ENCODE data around the gene SERINC4. TPM values are rescaled to one million over a fixed set of nuclear protein-coding genes. Genes with fewer than 3 reads are reported as not detected.
"Not testable (repeated sequence)": the region's sequence is repeated elsewhere in the genome, so short reads cannot be mapped to it uniquely, and the experiment has no call there.

Gene SERINC4
- total and polyA plus RNA-seq, 7 donors, result 0.27 to 0.61 (median 0.60) TPM; not detected in 4

DNA sequence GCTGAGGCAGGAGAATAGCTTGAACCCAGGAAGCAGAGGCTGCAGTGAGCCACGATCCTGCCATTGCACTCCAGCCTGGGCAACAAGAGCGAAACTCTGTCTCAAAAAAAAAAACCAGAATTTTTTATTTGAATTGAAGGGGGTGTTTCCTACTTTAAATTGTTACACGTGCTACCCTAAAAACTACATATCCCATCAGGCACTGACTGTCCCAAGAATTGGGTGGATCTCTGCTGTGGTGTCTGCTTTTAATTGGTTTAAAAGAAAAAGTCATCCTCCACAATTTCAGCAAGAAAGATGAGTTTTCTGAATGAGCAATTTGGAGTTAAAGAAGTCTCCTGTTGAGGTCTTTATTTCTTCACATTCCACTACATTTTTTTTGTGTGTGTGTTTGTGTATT lies 51.6 kb downstream of the SERINC4 start:
- H3K27me3 ChIP-seq, result no peaks in the 10 kb centered on the region
- intact Hi-C loops (cut with DNase I), result no loop called here
- WGBS, 2 donors, result 49 to 70% methylated on average over 3 of the region's 3 CpGs
- peaks cover 0 to 64% (median 51%) of the 10 kb centered on the region in 4 donors for H3K4me1 ChIP-seq
- H3K4me3 ChIP-seq, result peak overlapping the region in 1 of 4 donors; percentile 74
- TF ChIP-seq POLR2AphosphoS5 (IDR thresholded peaks at IDR 0.05) (no peak), EP300 (IDR thresholded peaks at IDR 0.05) (no peak), POLR2A (IDR thresholded peaks at IDR 0.05) (no peak)
- TF ChIP-seq, protein P1, sequence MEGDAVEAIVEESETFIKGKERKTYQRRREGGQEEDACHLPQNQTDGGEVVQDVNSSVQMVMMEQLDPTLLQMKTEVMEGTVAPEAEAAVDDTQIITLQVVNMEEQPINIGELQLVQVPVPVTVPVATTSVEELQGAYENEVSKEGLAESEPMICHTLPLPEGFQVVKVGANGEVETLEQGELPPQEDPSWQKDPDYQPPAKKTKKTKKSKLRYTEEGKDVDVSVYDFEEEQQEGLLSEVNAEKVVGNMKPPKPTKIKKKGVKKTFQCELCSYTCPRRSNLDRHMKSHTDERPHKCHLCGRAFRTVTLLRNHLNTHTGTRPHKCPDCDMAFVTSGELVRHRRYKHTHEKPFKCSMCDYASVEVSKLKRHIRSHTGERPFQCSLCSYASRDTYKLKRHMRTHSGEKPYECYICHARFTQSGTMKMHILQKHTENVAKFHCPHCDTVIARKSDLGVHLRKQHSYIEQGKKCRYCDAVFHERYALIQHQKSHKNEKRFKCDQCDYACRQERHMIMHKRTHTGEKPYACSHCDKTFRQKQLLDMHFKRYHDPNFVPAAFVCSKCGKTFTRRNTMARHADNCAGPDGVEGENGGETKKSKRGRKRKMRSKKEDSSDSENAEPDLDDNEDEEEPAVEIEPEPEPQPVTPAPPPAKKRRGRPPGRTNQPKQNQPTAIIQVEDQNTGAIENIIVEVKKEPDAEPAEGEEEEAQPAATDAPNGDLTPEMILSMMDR (IDR thresholded peaks at IDR 0.05), result no peak
- peak overlapping the region in 1 of 4 donors; percentile 96 for H3K27ac ChIP-seq
- no peaks in the 10 kb centered on the region for H3K9me3 ChIP-seq
- H3K36me3 ChIP-seq, result peaks cover 0 to 7% (median 3%) of the 10 kb centered on the region in 4 donors
- no peak for DNase-seq

DNA sequence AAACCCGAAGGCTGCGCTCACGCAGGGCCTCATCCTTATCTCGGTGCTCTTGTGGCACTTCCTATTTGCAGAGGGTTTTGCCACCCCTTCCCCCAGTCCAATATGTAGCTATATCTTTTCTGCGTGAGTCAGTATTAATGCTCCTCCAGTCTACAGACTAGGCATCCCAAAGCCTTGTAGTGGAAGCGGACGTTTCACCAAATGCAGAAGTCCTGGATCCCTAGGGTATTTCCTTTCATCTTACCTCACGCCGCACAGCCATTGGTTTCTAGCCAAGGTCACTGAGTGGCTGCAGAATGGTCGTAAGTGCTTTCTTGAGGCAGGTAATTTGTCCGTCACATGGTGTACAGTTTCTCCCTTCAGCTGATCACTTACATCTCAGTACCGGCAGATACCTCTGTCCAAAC lies 53.1 kb downstream of the SERINC4 start:
- H3K4me1 ChIP-seq, result peaks cover 0 to 55% (median 45%) of the 10 kb centered on the region in 4 donors
- 0 to 1% methylated on average over 12 of the region's 12 CpGs for WGBS, 2 donors
- intact Hi-C loops (cut with DNase I); DNase-seq; H3K9me3 ChIP-seq; H3K27me3 ChIP-seq; H3K36me3 ChIP-seq: not testable (repeated sequence)
- H3K4me3 ChIP-seq, result peak overlapping the region; percentile 58 to 81 (median 74)
- H3K27ac ChIP-seq, result peak overlapping the region; percentile 95 to 97 (median 96)

DNA sequence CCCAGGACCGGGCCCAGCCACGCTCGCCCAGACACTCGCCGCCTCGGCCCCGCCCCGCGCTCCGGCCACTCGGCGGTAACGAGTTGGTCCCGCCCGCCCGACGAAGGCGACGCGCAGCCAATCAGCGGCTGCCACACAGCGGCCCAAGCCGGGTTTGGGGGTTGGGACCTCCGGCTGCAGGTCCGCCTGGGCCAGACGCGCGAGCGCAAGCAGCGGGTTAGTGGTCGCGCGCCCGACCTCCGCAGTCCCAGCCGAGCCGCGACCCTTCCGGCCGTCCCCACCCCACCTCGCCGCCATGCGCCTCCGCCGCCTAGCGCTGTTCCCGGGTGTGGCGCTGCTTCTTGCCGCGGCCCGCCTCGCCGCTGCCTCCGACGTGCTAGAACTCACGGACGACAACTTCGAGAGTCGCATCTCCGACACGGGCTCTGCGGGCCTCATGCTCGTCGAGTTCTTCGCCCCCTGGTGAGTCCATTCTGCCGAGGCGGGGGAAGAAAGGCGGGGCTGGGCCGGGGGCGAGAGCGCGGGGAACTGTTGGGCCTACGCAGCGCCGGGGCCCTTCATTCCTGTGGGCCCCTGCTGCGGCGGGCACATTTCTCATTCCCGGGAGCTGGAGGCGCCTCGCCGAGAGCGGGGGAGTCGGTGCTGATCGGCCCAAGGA lies 53.6 kb downstream of the SERINC4 start, which contains the start of gene PDIA3:
PDIA3 (plus strand) TSS at position 194 of the 658 bp plus-strand sequence; CDS start at position 296, 102 bp downstream.
- intact Hi-C loops (cut with DNase I); H3K27me3 ChIP-seq; H3K9me3 ChIP-seq; H3K36me3 ChIP-seq: not testable (repeated sequence)
- Histone ChIP-seq H3K27ac (peak within 1 kb of the TSS; percentile 95 to 97 (median 96)), H3K4me3 (peak within 1 kb of the TSS; percentile 58 to 81 (median 74)), H3K4me1 (peaks cover 0 to 50% (median 40%) of the 10 kb centered on the region in 4 donors)
- 1% methylated on average over 84 of the region's 84 CpGs for WGBS, 2 donors
- peak; percentile 97 for DNase-seq
- TF ChIP-seq POLR2A (IDR thresholded peaks at IDR 0.05) (peak; percentile 82 to 87), POLR2AphosphoS5 (IDR thresholded peaks at IDR 0.05) (peak; percentile 87 to 97 (median 96))
- TF ChIP-seq, protein P1 (IDR thresholded peaks at IDR 0.05), result peak in 2 of 4 experiments; percentile 11 to 25

Small RNA genes lying within 50 kb of the gene (small RNA-seq; reads per million reads assigned to genes)
- gene MIR1282, result 0 reads per million in 3 donors

Other genes starting within 250 kb of the SERINC4 start
- gene PPIP5K1, start 210.0 kb downstream of the SERINC4 start, total RNA-seq, result 10 to 100 TPM in 3 of 4 donors, 1 to 10 TPM in 1; 8.3 to 44.6 (median 18.3) TPM
- 10 to 100 TPM in 2 of 3 donors, 1 to 10 TPM in 1; 4.8 to 23.9 (median 13.2) TPM for gene PPIP5K1, start 210.0 kb downstream of the SERINC4 start, polyA plus RNA-seq
- 1 to 10 TPM in 1 of 4 donors, under 1 TPM in 1, not detected in 2; 0.83 to 1.1 TPM for gene CKMT1B, start 206.2 kb downstream of the SERINC4 start, total RNA-seq
- gene CKMT1B, start 206.2 kb downstream of the SERINC4 start, polyA plus RNA-seq, result 100 to 1,000 TPM in 2 of 3 donors, 10 to 100 TPM in 1; 66.1 to 153 (median 128) TPM
- under 1 TPM in 3 of 4 donors, not detected in 1; under 0.01 to 0.71 (median 0.68) TPM for gene STRC, start 181.4 kb downstream of the SERINC4 start, total RNA-seq
- under 1 TPM in 1 of 3 donors, not detected in 2; 0.51 TPM for gene STRC, start 181.4 kb downstream of the SERINC4 start, polyA plus RNA-seq
- 1 to 10 TPM; 1.8 to 6.9 (median 5.2) TPM for gene CATSPER2, start 151.4 kb downstream of the SERINC4 start, total RNA-seq
- gene CATSPER2, start 151.4 kb downstream of the SERINC4 start, polyA plus RNA-seq, result 1 to 10 TPM in 1 of 3 donors, under 1 TPM in 1, not detected in 1; under 0.01 to 3.4 TPM
- gene CKMT1A, start 106.4 kb downstream of the SERINC4 start, total RNA-seq, result 1 to 10 TPM in 1 of 4 donors, under 1 TPM in 1, not detected in 2; 0.36 to 1.8 TPM
- 100 to 1,000 TPM in 2 of 3 donors, 10 to 100 TPM in 1; 64.3 to 114 (median 105) TPM for gene CKMT1A, start 106.4 kb downstream of the SERINC4 start, polyA plus RNA-seq
- 10 to 100 TPM; 62.0 to 66.2 (median 63.4) TPM for gene PDIA3, start 53.8 kb downstream of the SERINC4 start, total RNA-seq
- 100 to 1,000 TPM in 1 of 3 donors, 10 to 100 TPM in 2; 36.6 to 430 (median 82.5) TPM for gene PDIA3, start 53.8 kb downstream of the SERINC4 start, polyA plus RNA-seq
- gene ELL3, start 23.3 kb downstream of the SERINC4 start, total RNA-seq, result 1 to 10 TPM; 1.9 to 6.4 (median 4.3) TPM
- 10 to 100 TPM; 31.1 to 45.8 (median 36.0) TPM for gene ELL3, start 23.3 kb downstream of the SERINC4 start, polyA plus RNA-seq
- gene SERF2, start 7.9 kb downstream of the SERINC4 start, total RNA-seq, result 100 to 1,000 TPM; 625 to 803 (median 718) TPM
- 1,000 to 10,000 TPM; 1,723 to 3,090 (median 2,981) TPM for gene SERF2, start 7.9 kb downstream of the SERINC4 start, polyA plus RNA-seq
- gene HYPK, start 379 bp upstream of the SERINC4 start, total RNA-seq, result 10 to 100 TPM in 2 of 4 donors, 1 to 10 TPM in 2; 3.6 to 22.8 (median 10.4) TPM
- gene HYPK, start 379 bp upstream of the SERINC4 start, polyA plus RNA-seq, result 10 to 100 TPM; 13.8 to 22.2 (median 14.7) TPM
- gene MFAP1, start 24.5 kb upstream of the SERINC4 start, total RNA-seq, result 10 to 100 TPM; 12.7 to 20.0 (median 15.2) TPM
- gene MFAP1, start 24.5 kb upstream of the SERINC4 start, polyA plus RNA-seq, result 10 to 100 TPM; 21.0 to 27.0 (median 22.9) TPM
- gene WDR76, start 26.8 kb upstream of the SERINC4 start, total RNA-seq, result 10 to 100 TPM in 3 of 4 donors, 1 to 10 TPM in 1; 8.9 to 11.6 (median 11.0) TPM
- gene WDR76, start 26.8 kb upstream of the SERINC4 start, polyA plus RNA-seq, result 1 to 10 TPM; 1.2 to 5.4 (median 2.5) TPM

Data from sigmoid colon (tissue), 7 donors.